Endothelial cell of umbilical vein (primary cell): ENCODE results near the gene ADSL. TPM values are rescaled to one million over a fixed set of nuclear protein-coding genes. Genes with fewer than 3 reads are reported as not detected.

Experiments
- BruUV-seq: library from RNA; stranded (reverse); fragments of 400-500 nt; replicated peaks from 2 replicates; lab custom pipeline; 2021; lab: Mats Ljungman, UMichigan
- CTCF ChIA-PET: fragments of 300-600, 350-600 bp; sonication (Branson Sonifier 250); formaldehyde crosslinking; loops from one replicate; lab custom pipeline; 2021; ENCODE audit warnings: antibody characterized with exemption, inconsistent platforms; lab: Charles Lee
- POLR2A ChIA-PET: fragments of 300-600, 350-600 bp; sonication (Branson Sonifier 250); formaldehyde crosslinking; loops from one replicate; lab custom pipeline; 2021; ENCODE audit warnings: antibody characterized with exemption, inconsistent platforms; lab: Charles Lee
- DNase-seq: peaks from one replicate; pipeline ENCODE4 v3.0.0-alpha.2; 2011; ENCODE audit warnings: low read depth, low spot score
- FAIRE-seq: peaks from 2 replicates; lab custom pipeline; 2011; peaks lifted over from hg19 to GRCh38; lab: Jason Lieb, UNC
- H2AFZ ChIP-seq: 2 replicates; pipeline ENCODE4 v1.6.0; 2012; ENCODE audit warnings: low read depth, low read length, control low read depth, inconsistent platforms
- H3K27ac ChIP-seq: 2 replicates; pipeline ENCODE4 v1.5.1; 2011; ENCODE audit warnings: low read depth, mild to moderate bottlenecking, control low read depth, low read length, moderate library complexity; ENCODE audit not compliant: insufficient read depth
- H3K27me3 ChIP-seq, 2 experiments: 2 replicates each; pipeline versions ENCODE4 v1.6.0 to v1.6.1; 2011; ENCODE audit warnings: low read length in 2 of 2, mixed read lengths in 1 of 2; ENCODE audit not compliant: control insufficient read depth in 2 of 2, insufficient read depth in 2 of 2
- H3K36me3 ChIP-seq, 2 experiments: 2 replicates in 1 of 2; 3 replicates in 1 of 2; pipeline ENCODE4 v1.5.1; 2011; ENCODE audit warnings: low read length in 2 of 2, mild to moderate bottlenecking in 1 of 2, moderate library complexity in 1 of 2; ENCODE audit not compliant: control insufficient read depth in 2 of 2, insufficient read depth in 2 of 2; ENCODE audit errors: extremely low read depth in 1 of 2
- H3K4me1 ChIP-seq: 3 replicates; pipeline ENCODE4 v1.5.1; 2011; ENCODE audit warnings: mild to moderate bottlenecking, low read length; ENCODE audit not compliant: control insufficient read depth, insufficient read depth; ENCODE audit errors: extremely low read depth
- H3K4me2 ChIP-seq: 2 replicates; pipeline ENCODE4 v1.6.1; 2011; ENCODE audit warnings: low read length, control low read depth, mixed read lengths; ENCODE audit not compliant: insufficient read depth
- H3K4me3 ChIP-seq, 3 experiments: fragments of 200-600 bp in 1 of 3; sonication (generic), shearing (Covaris generic) in 1 of 3; replicated peaks in 1 of 3; 2 replicates each; pipeline ENCODE4 v1.5.1; 2011 to 2016; ENCODE audit warnings: control low read depth in 3 of 3, low read length in 3 of 3, mild to moderate bottlenecking in 2 of 3, inconsistent platforms in 1 of 3, low read depth in 1 of 3, moderate library complexity in 1 of 3; ENCODE audit not compliant: insufficient read depth in 1 of 3
- H3K79me2 ChIP-seq: 2 replicates; pipeline ENCODE4 v1.6.0; 2012; ENCODE audit warnings: low read length, inconsistent platforms; ENCODE audit not compliant: control insufficient read depth, insufficient read depth
- H3K9ac ChIP-seq: replicated peaks from 2 replicates; pipeline ENCODE3; 2011; ENCODE audit warnings: low read length, control low read depth; ENCODE audit not compliant: insufficient read depth; ENCODE audit errors: extremely low read depth
- H3K9me1 ChIP-seq: replicated peaks from 3 replicates; pipeline ENCODE4 v1.6.0; 2011; ENCODE audit warnings: mild to moderate bottlenecking, low read length; ENCODE audit not compliant: control insufficient read depth, insufficient read depth; ENCODE audit errors: extremely low read depth
- H3K9me3 ChIP-seq: replicated peaks from 2 replicates; pipeline ENCODE4 v1.5.1; 2012; ENCODE audit warnings: low read length, inconsistent platforms; ENCODE audit not compliant: control insufficient read depth, insufficient read depth
- H4K20me1 ChIP-seq: replicated peaks from 2 replicates; pipeline ENCODE3; 2011; ENCODE audit warnings: mild to moderate bottlenecking, low read length; ENCODE audit not compliant: control insufficient read depth, insufficient read depth; ENCODE audit errors: extremely low read depth
- EZH2 ChIP-seq: IDR thresholded peaks from 2 replicates; pipeline ENCODE4 v1.6.1; 2012; ENCODE audit warnings: borderline replicate concordance, low read depth, mild to moderate bottlenecking, moderate library complexity, low read length, inconsistent platforms; ENCODE audit not compliant: severe bottlenecking
- FOS ChIP-seq: IDR thresholded peaks from 2 replicates; pipeline ENCODE4 v1.6.1; 2011; ENCODE audit warnings: mild to moderate bottlenecking, low read length, moderate library complexity, borderline replicate concordance; ENCODE audit not compliant: insufficient read depth
- GATA2 ChIP-seq: IDR thresholded peaks from 2 replicates; pipeline ENCODE4 v1.7.0; 2011; ENCODE audit warnings: low read depth, mild to moderate bottlenecking, moderate library complexity, mixed read lengths, low read length; ENCODE audit not compliant: insufficient read length, insufficient read depth
- JUN ChIP-seq: IDR thresholded peaks from 2 replicates; pipeline ENCODE4 v1.6.1; 2011; ENCODE audit warnings: borderline replicate concordance, low read depth; ENCODE audit not compliant: insufficient read length, insufficient read depth
- MAX ChIP-seq: IDR thresholded peaks from 2 replicates; pipeline ENCODE4 v1.6.1; 2011; ENCODE audit not compliant: insufficient read depth, insufficient read length
- MYC ChIP-seq: IDR thresholded peaks from one replicate; pipeline ENCODE4 v1.6.1; 2011; ENCODE audit warnings: mild to moderate bottlenecking, low read depth, low read length
- POLR2A ChIP-seq: IDR thresholded peaks from 2 replicates; pipeline ENCODE4 v1.6.1; 2012; ENCODE audit warnings: low read depth, mild to moderate bottlenecking, control low read depth, low read length
- POLR2AphosphoS5 ChIP-seq: IDR thresholded peaks from 2 replicates; pipeline ENCODE4 v1.6.1; 2012; ENCODE audit warnings: low read depth, mild to moderate bottlenecking, control low read depth, low read length, moderate library complexity; ENCODE audit not compliant: insufficient read depth
- dilution Hi-C: fragments of 300-500 bp; cut with MboI; formaldehyde crosslinking; loops from one replicate; pipeline ENCODE4 v1.15.0; 2019; ENCODE audit warnings: low sequenced_read_pairs; ENCODE audit not compliant: extremely low pct_ligation_motif_present
- intact Hi-C: fragments of 100-400 bp; cut with micrococcal nuclease; formaldehyde crosslinking; loops from one replicate; pipeline ENCODE4 v1.10.0; 2022
- polyA plus RNA-seq, 4 experiments: library from polyadenylated mRNA; depleted of rRNA in 3 of 4; stranded (reverse) in 3 of 4; unstranded in 1 of 4; fragments of >200 nt; gene quantifications; 2 replicates each; pipeline versions ENCODE4 v1.2.1 to v1.2.3, GENCODE V29; 2011 to 2012; ENCODE audit warnings: missing spikeins in 1 of 4
- total RNA-seq: library from RNA; stranded (reverse); gene quantifications from 2 replicates; pipeline ENCODE4 v1.2.3, GENCODE V29; 2021

ADSL gene
- total and polyA plus RNA-seq, 2 donors (not counting 3 experiments of a cell fraction or from before 2014, with no cell fraction given), result 103 to 141 TPM

GRCh38 chr22:40417881-40418280 is 71.6 kb downstream of the ADSL start:
- Histone ChIP-seq H3K9me3 (no peaks in the 10 kb centered on the region), H3K27ac (no peak overlapping the region), H3K36me3 (peaks cover 2 to 46% of the 10 kb centered on the region in 2 experiments), H2AFZ (no peak overlapping the region), H3K4me1 (no peaks in the 10 kb centered on the region), H3K9me1 (no peaks in the 10 kb centered on the region), H3K79me2 (no peaks in the 10 kb centered on the region), H3K27me3 (no peaks in the 10 kb centered on the region), H3K9ac (no peak overlapping the region), H3K4me2 (no peak overlapping the region), H3K4me3 (no peak overlapping the region), H4K20me1 (no peaks in the 10 kb centered on the region)
- no TSS peak for BruUV-seq
- no peak for FAIRE-seq
- intact Hi-C loops, result no loop called here
- TF ChIP-seq MAX, result no peak
- no peak for TF ChIP-seq POLR2AphosphoS5
- TF ChIP-seq EZH2, result no peak
- no peak for TF ChIP-seq FOS
- no peak for TF ChIP-seq GATA2
- no peak for TF ChIP-seq MYC
- no peak for TF ChIP-seq JUN
- no peak for TF ChIP-seq POLR2A
- DNase-seq, result no peak
- CTCF ChIA-PET, result interaction anchor here (0.6 kb wide), 1 partner anchor 640 kb away, joined by 3 read pairs; no protein-coding TSS in a partner anchor
- POLR2A ChIA-PET, result no interaction called here
- dilution Hi-C loops, result no loop called here
